HL-60 (cell line): ENCODE measurements around the gene MACF1.

ENCODE experiments used
- CTCF ChIP-seq: IDR thresholded peaks from one replicate; pipeline ENCODE4 v1.5.1; 2011; ENCODE audit warnings: low read length, control low read depth, inconsistent platforms; ENCODE audit not compliant: insufficient read depth
- POLR2AphosphoS5 ChIP-seq: IDR thresholded peaks from 2 replicates; pipeline ENCODE4 v1.6.1; 2012; ENCODE audit warnings: low read depth
- SPI1 ChIP-seq: IDR thresholded peaks from 2 replicates; pipeline ENCODE4 v1.6.1; 2012; ENCODE audit warnings: low read depth, mild to moderate bottlenecking, borderline replicate concordance
- TF ChIP-seq, protein P1 (sequence below): IDR thresholded peaks from 2 replicates; pipeline ENCODE4 v1.6.1; 2012; ENCODE audit warnings: low read depth; ENCODE audit not compliant: insufficient replicate concordance

- TF ChIP-seq CTCF (no peak), POLR2AphosphoS5 (no peak), SPI1 (no peak)
- TF ChIP-seq, protein P1, sequence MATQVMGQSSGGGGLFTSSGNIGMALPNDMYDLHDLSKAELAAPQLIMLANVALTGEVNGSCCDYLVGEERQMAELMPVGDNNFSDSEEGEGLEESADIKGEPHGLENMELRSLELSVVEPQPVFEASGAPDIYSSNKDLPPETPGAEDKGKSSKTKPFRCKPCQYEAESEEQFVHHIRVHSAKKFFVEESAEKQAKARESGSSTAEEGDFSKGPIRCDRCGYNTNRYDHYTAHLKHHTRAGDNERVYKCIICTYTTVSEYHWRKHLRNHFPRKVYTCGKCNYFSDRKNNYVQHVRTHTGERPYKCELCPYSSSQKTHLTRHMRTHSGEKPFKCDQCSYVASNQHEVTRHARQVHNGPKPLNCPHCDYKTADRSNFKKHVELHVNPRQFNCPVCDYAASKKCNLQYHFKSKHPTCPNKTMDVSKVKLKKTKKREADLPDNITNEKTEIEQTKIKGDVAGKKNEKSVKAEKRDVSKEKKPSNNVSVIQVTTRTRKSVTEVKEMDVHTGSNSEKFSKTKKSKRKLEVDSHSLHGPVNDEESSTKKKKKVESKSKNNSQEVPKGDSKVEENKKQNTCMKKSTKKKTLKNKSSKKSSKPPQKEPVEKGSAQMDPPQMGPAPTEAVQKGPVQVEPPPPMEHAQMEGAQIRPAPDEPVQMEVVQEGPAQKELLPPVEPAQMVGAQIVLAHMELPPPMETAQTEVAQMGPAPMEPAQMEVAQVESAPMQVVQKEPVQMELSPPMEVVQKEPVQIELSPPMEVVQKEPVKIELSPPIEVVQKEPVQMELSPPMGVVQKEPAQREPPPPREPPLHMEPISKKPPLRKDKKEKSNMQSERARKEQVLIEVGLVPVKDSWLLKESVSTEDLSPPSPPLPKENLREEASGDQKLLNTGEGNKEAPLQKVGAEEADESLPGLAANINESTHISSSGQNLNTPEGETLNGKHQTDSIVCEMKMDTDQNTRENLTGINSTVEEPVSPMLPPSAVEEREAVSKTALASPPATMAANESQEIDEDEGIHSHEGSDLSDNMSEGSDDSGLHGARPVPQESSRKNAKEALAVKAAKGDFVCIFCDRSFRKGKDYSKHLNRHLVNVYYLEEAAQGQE = no peak
Observed at GRCh38 chr1:39507230-39507928, 302.9 kb downstream of the MACF1 start.
